SK-N-SH treated with all-trans-retinoic acid at 6 μM for 48 hours (cell line): ENCODE measurements around the gene BABAM2.
"Not testable (repeated sequence)": the region's sequence is repeated elsewhere in the genome, so short reads cannot be mapped to it uniquely, and the experiment has no call there.

Experiments used
- ATAC-seq: fragments of 200-7000 bp; cut with Tn5 transposase; 3 replicates; pipeline ENCODE4 v1.9.1; 2020; ENCODE audit warnings: mild to moderate bottlenecking, moderate library complexity
- BACH2 ChIP-seq: fragments of 250-450 bp; sonication (Bioruptor Pico); IDR thresholded peaks from 2 replicates; pipeline ENCODE4 v1.9.0; 2021; ENCODE audit warnings: mild to moderate bottlenecking, borderline replicate concordance
- ESRRG ChIP-seq: fragments of 250-450 bp; sonication (Bioruptor Pico); IDR thresholded peaks from 2 replicates; pipeline ENCODE4 v1.6.1; 2021; ENCODE audit warnings: mild to moderate bottlenecking
- GLIS3 ChIP-seq: fragments of 250-450 bp; sonication (Bioruptor Pico); IDR thresholded peaks from 2 replicates; pipeline ENCODE4 v1.5.0; 2020; ENCODE audit warnings: mild to moderate bottlenecking, moderate library complexity
- ISL1 ChIP-seq: fragments of 250-450 bp; sonication (Bioruptor Pico); IDR thresholded peaks from 2 replicates; pipeline ENCODE4 v2.1.2; 2022; ENCODE audit warnings: mild to moderate bottlenecking, moderate library complexity
- OSR1 ChIP-seq: fragments of 250-450 bp; sonication (Bioruptor Pico); IDR thresholded peaks from 2 replicates; pipeline ENCODE4 v1.8.0; 2022; ENCODE audit warnings: moderate library complexity, mild to moderate bottlenecking, inconsistent platforms
- PPARA ChIP-seq: fragments of 250-450 bp; sonication (Bioruptor Pico); IDR thresholded peaks from 2 replicates; pipeline ENCODE4 v1.5.0; 2020; ENCODE audit warnings: mild to moderate bottlenecking, borderline replicate concordance
- SNAI2 ChIP-seq: fragments of 250-450 bp; sonication (Bioruptor Pico); IDR thresholded peaks from 2 replicates; pipeline ENCODE4 v1.5.0; 2020; ENCODE audit warnings: mild to moderate bottlenecking, moderate library complexity
- TOX ChIP-seq: fragments of 250-450 bp; sonication (Bioruptor Pico); IDR thresholded peaks from 2 replicates; pipeline ENCODE4 v1.8.0; 2021; ENCODE audit warnings: mild to moderate bottlenecking, moderate library complexity, borderline replicate concordance
- ZFP3 ChIP-seq: fragments of 250-450 bp; sonication (Bioruptor Pico); IDR thresholded peaks from 2 replicates; pipeline ENCODE4 v1.5.0; 2020; ENCODE audit warnings: mild to moderate bottlenecking, moderate library complexity
- ZFP30 ChIP-seq: fragments of 450-650 bp; formaldehyde crosslinking; IDR thresholded peaks from 2 replicates; pipeline ENCODE4 v1.5.0; 2022; ENCODE audit warnings: mild to moderate bottlenecking, moderate library complexity
- ZNF565 ChIP-seq: fragments of 450-650 bp; formaldehyde crosslinking; conservative IDR thresholded peaks from 2 replicates; pipeline ENCODE4 v1.5.0; 2020; ENCODE audit warnings: low read depth, mild to moderate bottlenecking, moderate library complexity
- ZNF70 ChIP-seq: fragments of 450-650 bp; formaldehyde crosslinking; IDR thresholded peaks from 2 replicates; pipeline ENCODE4 v1.5.0; 2020; ENCODE audit warnings: mild to moderate bottlenecking, moderate library complexity
- ZNF8 ChIP-seq: fragments of 450-650 bp; formaldehyde crosslinking; IDR thresholded peaks from 2 replicates; pipeline ENCODE4 v1.5.0; 2020; ENCODE audit warnings: mild to moderate bottlenecking, moderate library complexity
- TF ChIP-seq, protein P1 (sequence below): fragments of 250-450 bp; sonication (Bioruptor Pico); IDR thresholded peaks from 2 replicates; pipeline ENCODE4 v1.8.0; 2020; ENCODE audit warnings: mild to moderate bottlenecking, moderate library complexity, borderline replicate concordance
- TF ChIP-seq, protein P2 (sequence below): fragments of 250-450 bp; sonication (Bioruptor Pico); IDR thresholded peaks from 2 replicates; pipeline ENCODE4 v1.5.1; 2021; ENCODE audit warnings: mild to moderate bottlenecking, moderate library complexity
- TF ChIP-seq, protein P3 (sequence below): fragments of 250-450 bp; sonication (Bioruptor Pico); IDR thresholded peaks from 2 replicates; pipeline ENCODE4 v1.8.0; 2021; ENCODE audit warnings: low read depth, mild to moderate bottlenecking, moderate library complexity, borderline replicate concordance
- TF ChIP-seq, protein P4 (sequence below): fragments of 250-450 bp; sonication (Bioruptor Pico); IDR thresholded peaks from 2 replicates; pipeline ENCODE4 v1.5.1; 2020; ENCODE audit warnings: low read depth, mild to moderate bottlenecking, moderate library complexity
- TF ChIP-seq, protein P5 (sequence below): fragments of 250-450 bp; sonication (Bioruptor Pico); IDR thresholded peaks from 2 replicates; pipeline ENCODE4 v1.5.0; 2020; ENCODE audit warnings: mild to moderate bottlenecking, moderate library complexity

BABAM2 gene

DNA sequence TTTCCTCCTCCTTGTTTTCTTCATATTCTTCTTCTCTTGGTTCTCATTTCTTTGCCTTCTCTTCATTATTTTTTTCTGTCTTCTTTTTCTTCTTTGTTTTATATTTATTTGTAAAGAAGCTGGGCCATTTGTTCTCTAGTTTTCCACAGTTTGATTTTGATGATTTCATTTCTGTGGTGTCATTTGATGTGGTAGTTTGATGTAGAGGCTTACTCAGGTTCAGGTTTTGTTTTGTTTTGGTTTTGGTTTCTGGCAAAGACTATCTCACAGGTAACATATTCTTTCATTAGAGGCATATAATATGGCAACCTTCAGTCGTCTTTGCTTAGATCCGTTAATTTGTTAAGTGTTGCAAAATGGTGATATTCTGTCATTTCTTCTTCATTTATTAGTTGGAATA lies 75.3 kb downstream of the BABAM2 start:
- no peak for ATAC-seq
- TF ChIP-seq, protein P1, sequence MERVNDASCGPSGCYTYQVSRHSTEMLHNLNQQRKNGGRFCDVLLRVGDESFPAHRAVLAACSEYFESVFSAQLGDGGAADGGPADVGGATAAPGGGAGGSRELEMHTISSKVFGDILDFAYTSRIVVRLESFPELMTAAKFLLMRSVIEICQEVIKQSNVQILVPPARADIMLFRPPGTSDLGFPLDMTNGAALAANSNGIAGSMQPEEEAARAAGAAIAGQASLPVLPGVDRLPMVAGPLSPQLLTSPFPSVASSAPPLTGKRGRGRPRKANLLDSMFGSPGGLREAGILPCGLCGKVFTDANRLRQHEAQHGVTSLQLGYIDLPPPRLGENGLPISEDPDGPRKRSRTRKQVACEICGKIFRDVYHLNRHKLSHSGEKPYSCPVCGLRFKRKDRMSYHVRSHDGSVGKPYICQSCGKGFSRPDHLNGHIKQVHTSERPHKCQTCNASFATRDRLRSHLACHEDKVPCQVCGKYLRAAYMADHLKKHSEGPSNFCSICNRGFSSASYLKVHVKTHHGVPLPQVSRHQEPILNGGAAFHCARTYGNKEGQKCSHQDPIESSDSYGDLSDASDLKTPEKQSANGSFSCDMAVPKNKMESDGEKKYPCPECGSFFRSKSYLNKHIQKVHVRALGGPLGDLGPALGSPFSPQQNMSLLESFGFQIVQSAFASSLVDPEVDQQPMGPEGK: no peak
- no peak for TF ChIP-seq TOX (CRISPR knock-in tag)
- no peak for TF ChIP-seq ZNF565 (CRISPR knock-in tag)
- no peak for TF ChIP-seq SNAI2 (CRISPR knock-in tag)
- TF ChIP-seq ISL1: no peak
- TF ChIP-seq, protein P2, sequence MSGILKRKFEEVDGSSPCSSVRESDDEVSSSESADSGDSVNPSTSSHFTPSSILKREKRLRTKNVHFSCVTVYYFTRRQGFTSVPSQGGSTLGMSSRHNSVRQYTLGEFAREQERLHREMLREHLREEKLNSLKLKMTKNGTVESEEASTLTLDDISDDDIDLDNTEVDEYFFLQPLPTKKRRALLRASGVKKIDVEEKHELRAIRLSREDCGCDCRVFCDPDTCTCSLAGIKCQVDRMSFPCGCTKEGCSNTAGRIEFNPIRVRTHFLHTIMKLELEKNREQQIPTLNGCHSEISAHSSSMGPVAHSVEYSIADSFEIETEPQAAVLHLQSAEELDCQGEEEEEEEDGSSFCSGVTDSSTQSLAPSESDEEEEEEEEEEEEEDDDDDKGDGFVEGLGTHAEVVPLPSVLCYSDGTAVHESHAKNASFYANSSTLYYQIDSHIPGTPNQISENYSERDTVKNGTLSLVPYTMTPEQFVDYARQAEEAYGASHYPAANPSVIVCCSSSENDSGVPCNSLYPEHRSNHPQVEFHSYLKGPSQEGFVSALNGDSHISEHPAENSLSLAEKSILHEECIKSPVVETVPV: no peak
- TF ChIP-seq BACH2 (CRISPR knock-in tag): no peak
- no peak for TF ChIP-seq ZFP3
- TF ChIP-seq GLIS3 (CRISPR knock-in tag): no peak
- no peak for TF ChIP-seq ZNF8 (CRISPR knock-in tag)
- no peak for TF ChIP-seq ESRRG
- TF ChIP-seq, protein P3, sequence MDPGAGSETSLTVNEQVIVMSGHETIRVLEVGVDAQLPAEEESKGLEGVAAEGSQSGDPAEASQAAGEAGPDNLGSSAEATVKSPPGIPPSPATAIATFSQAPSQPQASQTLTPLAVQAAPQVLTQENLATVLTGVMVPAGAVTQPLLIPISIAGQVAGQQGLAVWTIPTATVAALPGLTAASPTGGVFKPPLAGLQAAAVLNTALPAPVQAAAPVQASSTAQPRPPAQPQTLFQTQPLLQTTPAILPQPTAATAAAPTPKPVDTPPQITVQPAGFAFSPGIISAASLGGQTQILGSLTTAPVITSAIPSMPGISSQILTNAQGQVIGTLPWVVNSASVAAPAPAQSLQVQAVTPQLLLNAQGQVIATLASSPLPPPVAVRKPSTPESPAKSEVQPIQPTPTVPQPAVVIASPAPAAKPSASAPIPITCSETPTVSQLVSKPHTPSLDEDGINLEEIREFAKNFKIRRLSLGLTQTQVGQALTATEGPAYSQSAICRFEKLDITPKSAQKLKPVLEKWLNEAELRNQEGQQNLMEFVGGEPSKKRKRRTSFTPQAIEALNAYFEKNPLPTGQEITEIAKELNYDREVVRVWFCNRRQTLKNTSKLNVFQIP (CRISPR knock-in tag): no peak

DNA sequence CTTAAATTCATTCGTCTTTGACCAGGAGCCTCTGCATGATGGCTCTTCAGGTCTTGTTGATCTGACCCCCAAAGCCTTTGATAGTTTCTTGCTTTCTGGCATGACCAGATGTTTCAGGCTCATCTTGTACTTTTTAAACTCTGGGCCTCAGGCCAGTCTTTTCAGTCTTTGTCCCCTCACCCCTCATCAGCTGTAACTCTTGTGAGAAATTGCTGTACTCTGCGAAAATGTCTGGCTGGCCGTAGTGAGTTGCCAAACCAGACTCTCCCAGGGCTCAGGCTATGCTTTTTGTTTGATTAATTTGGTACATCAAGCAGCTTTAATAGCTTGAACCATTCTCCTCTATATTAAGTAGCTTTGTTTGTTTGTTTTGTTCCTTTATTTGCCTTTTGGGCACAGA lies 75.9 kb downstream of the BABAM2 start:
- peak; percentile 41 for TF ChIP-seq ISL1
- no peak for TF ChIP-seq OSR1 (CRISPR knock-in tag)

DNA sequence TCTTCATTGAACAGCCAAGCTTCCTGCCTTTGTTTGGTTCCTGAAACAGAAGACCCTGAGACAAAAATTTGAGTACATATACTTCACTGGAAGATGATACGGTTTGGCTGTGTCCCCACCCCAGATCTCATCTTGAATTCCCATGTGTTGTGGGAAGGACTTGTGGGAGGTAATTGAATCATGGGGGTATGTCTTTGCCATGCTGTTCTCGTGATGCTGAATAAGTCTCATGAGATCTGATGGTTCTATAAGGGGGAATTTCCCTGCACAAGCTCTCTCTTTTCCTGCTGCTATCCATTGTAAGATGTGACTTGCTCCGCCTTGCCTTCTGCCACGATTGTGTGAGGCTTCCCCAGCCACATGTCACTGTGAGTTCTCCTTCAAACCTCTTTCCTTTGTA lies 76.5 kb downstream of the BABAM2 start:
- TF ChIP-seq ZNF8 (CRISPR knock-in tag) (no peak), ZNF70 (CRISPR knock-in tag) (no peak), PPARA (CRISPR knock-in tag) (no peak)
- TF ChIP-seq, protein P4, sequence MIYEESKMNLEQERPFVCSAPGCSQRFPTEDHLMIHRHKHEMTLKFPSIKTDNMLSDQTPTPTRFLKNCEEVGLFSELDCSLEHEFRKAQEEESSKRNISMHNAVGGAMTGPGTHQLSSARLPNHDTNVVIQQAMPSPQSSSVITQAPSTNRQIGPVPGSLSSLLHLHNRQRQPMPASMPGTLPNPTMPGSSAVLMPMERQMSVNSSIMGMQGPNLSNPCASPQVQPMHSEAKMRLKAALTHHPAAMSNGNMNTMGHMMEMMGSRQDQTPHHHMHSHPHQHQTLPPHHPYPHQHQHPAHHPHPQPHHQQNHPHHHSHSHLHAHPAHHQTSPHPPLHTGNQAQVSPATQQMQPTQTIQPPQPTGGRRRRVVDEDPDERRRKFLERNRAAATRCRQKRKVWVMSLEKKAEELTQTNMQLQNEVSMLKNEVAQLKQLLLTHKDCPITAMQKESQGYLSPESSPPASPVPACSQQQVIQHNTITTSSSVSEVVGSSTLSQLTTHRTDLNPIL (CRISPR knock-in tag): no peak
- TF ChIP-seq, protein P5, sequence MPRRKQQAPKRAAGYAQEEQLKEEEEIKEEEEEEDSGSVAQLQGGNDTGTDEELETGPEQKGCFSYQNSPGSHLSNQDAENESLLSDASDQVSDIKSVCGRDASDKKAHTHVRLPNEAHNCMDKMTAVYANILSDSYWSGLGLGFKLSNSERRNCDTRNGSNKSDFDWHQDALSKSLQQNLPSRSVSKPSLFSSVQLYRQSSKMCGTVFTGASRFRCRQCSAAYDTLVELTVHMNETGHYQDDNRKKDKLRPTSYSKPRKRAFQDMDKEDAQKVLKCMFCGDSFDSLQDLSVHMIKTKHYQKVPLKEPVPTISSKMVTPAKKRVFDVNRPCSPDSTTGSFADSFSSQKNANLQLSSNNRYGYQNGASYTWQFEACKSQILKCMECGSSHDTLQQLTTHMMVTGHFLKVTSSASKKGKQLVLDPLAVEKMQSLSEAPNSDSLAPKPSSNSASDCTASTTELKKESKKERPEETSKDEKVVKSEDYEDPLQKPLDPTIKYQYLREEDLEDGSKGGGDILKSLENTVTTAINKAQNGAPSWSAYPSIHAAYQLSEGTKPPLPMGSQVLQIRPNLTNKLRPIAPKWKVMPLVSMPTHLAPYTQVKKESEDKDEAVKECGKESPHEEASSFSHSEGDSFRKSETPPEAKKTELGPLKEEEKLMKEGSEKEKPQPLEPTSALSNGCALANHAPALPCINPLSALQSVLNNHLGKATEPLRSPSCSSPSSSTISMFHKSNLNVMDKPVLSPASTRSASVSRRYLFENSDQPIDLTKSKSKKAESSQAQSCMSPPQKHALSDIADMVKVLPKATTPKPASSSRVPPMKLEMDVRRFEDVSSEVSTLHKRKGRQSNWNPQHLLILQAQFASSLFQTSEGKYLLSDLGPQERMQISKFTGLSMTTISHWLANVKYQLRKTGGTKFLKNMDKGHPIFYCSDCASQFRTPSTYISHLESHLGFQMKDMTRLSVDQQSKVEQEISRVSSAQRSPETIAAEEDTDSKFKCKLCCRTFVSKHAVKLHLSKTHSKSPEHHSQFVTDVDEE (CRISPR knock-in tag): no peak
- no peak for ATAC-seq

More for the DNA sequence above, 75.9 kb downstream of the BABAM2 start:
- peak; percentile 47; the same call in 1 of the 3 replicates for ATAC-seq

DNA sequence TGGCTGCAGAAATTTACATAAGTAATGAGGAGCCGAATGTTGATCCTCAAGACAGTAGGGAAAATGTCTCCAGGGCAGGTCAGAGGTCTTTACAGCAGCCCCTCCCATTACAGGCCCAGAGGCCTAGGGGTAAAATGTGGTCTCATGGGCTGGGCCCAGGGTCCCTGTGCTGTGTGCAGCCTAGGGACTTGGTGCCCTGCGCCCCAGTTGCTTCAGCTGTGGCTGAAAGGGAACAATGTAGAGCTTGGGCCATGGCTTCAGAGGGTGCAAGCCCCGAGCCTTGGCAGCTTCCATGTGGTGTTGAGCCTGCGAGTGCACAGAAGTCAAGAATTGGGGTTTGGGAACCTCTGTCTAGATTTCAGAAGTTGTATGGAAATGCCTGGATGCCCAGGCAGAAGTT lies 77.5 kb downstream of the BABAM2 start:
- not testable (repeated sequence) for ATAC-seq

DNA sequence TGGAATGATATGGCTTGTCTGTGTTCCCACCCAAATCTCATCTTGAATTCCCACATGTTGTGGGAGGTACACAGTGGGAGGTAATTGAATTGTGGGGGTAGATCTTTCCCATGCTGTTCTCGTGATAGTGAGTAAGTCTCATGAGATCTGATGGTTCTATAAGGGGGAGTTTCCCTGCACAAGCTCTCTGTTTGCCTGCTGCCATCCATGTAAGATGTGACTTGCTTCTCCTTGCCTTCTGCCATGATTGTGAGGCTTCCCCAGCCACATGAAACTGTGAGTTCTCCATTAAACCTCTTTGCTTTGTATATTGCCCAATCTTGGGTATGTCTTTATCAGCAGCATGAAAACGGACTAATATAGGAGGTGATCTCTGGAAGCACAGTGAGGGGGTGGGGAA lies 78.4 kb downstream of the BABAM2 start:
- not testable (repeated sequence) for ATAC-seq

DNA sequence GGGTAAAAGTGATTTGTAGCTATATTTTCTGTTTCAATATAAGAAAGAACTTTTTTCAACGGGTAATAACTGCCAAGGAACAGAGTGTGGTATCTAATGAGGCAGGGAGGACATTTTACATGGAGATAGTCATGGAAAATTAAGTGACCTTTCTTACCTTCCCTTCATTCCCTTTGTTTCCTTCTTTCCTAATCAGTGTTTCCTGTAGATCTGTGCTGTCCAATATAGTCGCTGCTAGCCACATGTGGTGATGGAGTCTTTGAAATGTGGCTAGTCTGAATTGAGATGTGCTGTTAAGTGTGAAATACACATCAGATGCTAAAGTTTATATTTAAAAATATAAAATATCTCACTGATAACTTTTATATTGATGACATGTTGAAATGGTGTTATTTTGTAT lies 81.8 kb downstream of the BABAM2 start:
- no peak for ATAC-seq
- no peak for TF ChIP-seq ZFP3
- TF ChIP-seq ZFP30 (CRISPR knock-in tag): no peak
- TF ChIP-seq BACH2 (CRISPR knock-in tag): no peak
